D721Med (cell line): ENCODE measurements around the gene CHM.

Source experiments
- DNase-seq: peaks from one replicate; pipeline ENCODE4 v3.0.0; 2011; ENCODE audit warnings: low spot score; ENCODE audit not compliant: insufficient read length
- FAIRE-seq: peaks from 2 replicates; lab custom pipeline; 2011; peaks lifted over from hg19 to GRCh38; lab: Jason Lieb, UNC
- CTCF ChIP-seq: IDR thresholded peaks from 2 replicates; pipeline ENCODE4 v1.5.1; 2012; ENCODE audit warnings: mild to moderate bottlenecking, control low read depth; ENCODE audit not compliant: insufficient read depth; ENCODE audit errors: missing control alignments

Gene CHM

GRCh38 chrX:85995641-85996040 is 51.7 kb downstream of the CHM start:
- FAIRE-seq (no peak), DNase-seq (no peak)
- no peak for TF ChIP-seq CTCF

GRCh38 chrX:85994797-85995196 is 52.6 kb downstream of the CHM start:
- no peak for DNase-seq
- no peak for FAIRE-seq
- TF ChIP-seq CTCF, result no peak

GRCh38 chrX:85994228-85994627 is 53.1 kb downstream of the CHM start:
- FAIRE-seq, result no peak
- no peak for TF ChIP-seq CTCF
- DNase-seq, result no peak

GRCh38 chrX:85993539-85994197 is 53.7 kb downstream of the CHM start:
- no peak for TF ChIP-seq CTCF
- DNase-seq, result no peak
- peak; percentile 94 for FAIRE-seq

- no peak for TF ChIP-seq CTCF
- DNase-seq, result no peak
- FAIRE-seq, result no peak
These were observed 54.5 kb downstream of the CHM start for GRCh38 chrX:85992811-85993229.

- DNase-seq (no peak), FAIRE-seq (no peak)
- no peak for TF ChIP-seq CTCF
These were observed 59.0 kb downstream of the CHM start for GRCh38 chrX:85988353-85988752.

GRCh38 chrX:85980286-85980685 is 67.1 kb downstream of the CHM start:
- TF ChIP-seq CTCF, result no peak
- no peak for DNase-seq
- no peak for FAIRE-seq
